WTC11 (cell line): ENCODE results near the gene TCAP. TPM values are rescaled to one million over a fixed set of nuclear protein-coding genes. Genes with fewer than 3 reads are reported as not detected.

Experiments
- ATF1 ChIP-seq: sonication (generic); formaldehyde crosslinking; IDR thresholded peaks from 2 replicates; pipeline ENCODE4 v1.8.1; 2023; ENCODE audit warnings: mild to moderate bottlenecking, moderate library complexity, missing genetic modification reagents
- EMX1 ChIP-seq: fragments of 250-450 bp; sonication (Bioruptor Pico); IDR thresholded peaks from 2 replicates; pipeline ENCODE4 v1.8.0; 2021; ENCODE audit warnings: mild to moderate bottlenecking
- ETV6 ChIP-seq: sonication (generic); formaldehyde crosslinking; IDR thresholded peaks from 2 replicates; pipeline ENCODE4 v1.8.1; 2022; ENCODE audit warnings: mild to moderate bottlenecking, missing genetic modification reagents
- FOXP1 ChIP-seq: sonication (generic); formaldehyde crosslinking; IDR thresholded peaks from 2 replicates; pipeline ENCODE4 v1.8.0; 2022; ENCODE audit warnings: missing genetic modification reagents, mild to moderate bottlenecking, moderate library complexity, borderline replicate concordance
- GTF2I ChIP-seq: fragments of 250-450 bp; sonication (Bioruptor Pico); conservative IDR thresholded peaks from 2 replicates; pipeline ENCODE4 v1.4.0; 2021; ENCODE audit warnings: mild to moderate bottlenecking
- JUN ChIP-seq: sonication (generic); formaldehyde crosslinking; IDR thresholded peaks from 2 replicates; pipeline ENCODE4 v1.8.0; 2023; ENCODE audit warnings: mild to moderate bottlenecking, missing genetic modification reagents
- KAT7 ChIP-seq: sonication (generic); formaldehyde crosslinking; IDR thresholded peaks from 2 replicates; pipeline ENCODE4 v1.8.1; 2023; ENCODE audit warnings: missing genetic modification reagents, mild to moderate bottlenecking, borderline replicate concordance
- MXD4 ChIP-seq: fragments of 250-450 bp; sonication (Bioruptor Pico); IDR thresholded peaks from 2 replicates; pipeline ENCODE4 v1.8.0; 2021; ENCODE audit warnings: mild to moderate bottlenecking, moderate library complexity, borderline replicate concordance
- NR1H2 ChIP-seq: sonication (generic); formaldehyde crosslinking; IDR thresholded peaks from 2 replicates; pipeline ENCODE4 v1.9.0; 2021; ENCODE audit warnings: mild to moderate bottlenecking, moderate library complexity, missing genetic modification reagents
- OVOL2 ChIP-seq: fragments of 250-450 bp; sonication (Bioruptor Pico); IDR thresholded peaks from 2 replicates; pipeline ENCODE4 v1.9.0; 2021; ENCODE audit warnings: mild to moderate bottlenecking, borderline replicate concordance
- PRRX2 ChIP-seq: fragments of 250-450 bp; sonication (Bioruptor Pico); IDR thresholded peaks from 2 replicates; pipeline ENCODE4 v1.8.0; 2021; ENCODE audit warnings: mild to moderate bottlenecking
- RORB ChIP-seq: fragments of 250-450 bp; sonication (Bioruptor Pico); IDR thresholded peaks from 2 replicates; pipeline ENCODE4 v1.9.0; 2021; ENCODE audit warnings: mild to moderate bottlenecking
- TP53 ChIP-seq: sonication (generic); formaldehyde crosslinking; IDR thresholded peaks from 2 replicates; pipeline ENCODE4 v1.8.1; 2023; ENCODE audit warnings: mild to moderate bottlenecking, missing genetic modification reagents
- ZNF121 ChIP-seq: sonication (generic); formaldehyde crosslinking; IDR thresholded peaks from 2 replicates; pipeline ENCODE4 v1.8.0; 2023; ENCODE audit warnings: missing genetic modification reagents
- ZNF138 ChIP-seq: sonication (generic); formaldehyde crosslinking; conservative IDR thresholded peaks from 2 replicates; pipeline ENCODE4 v1.8.1; 2022; ENCODE audit warnings: mild to moderate bottlenecking, moderate library complexity, missing genetic modification reagents
- ZNF232 ChIP-seq: sonication (generic); formaldehyde crosslinking; IDR thresholded peaks from 2 replicates; pipeline ENCODE4 v1.8.0; 2022; ENCODE audit warnings: mild to moderate bottlenecking, missing genetic modification reagents
- ZNF263 ChIP-seq: sonication (generic); formaldehyde crosslinking; IDR thresholded peaks from 2 replicates; pipeline ENCODE4 v1.8.1; 2022; ENCODE audit warnings: low read depth, mild to moderate bottlenecking, moderate library complexity, missing genetic modification reagents
- ZNF416 ChIP-seq: fragments of 250-450 bp; sonication (Bioruptor Pico); IDR thresholded peaks from 2 replicates; pipeline ENCODE4 v1.9.0; 2021; ENCODE audit warnings: mild to moderate bottlenecking, inconsistent platforms
- total RNA-seq: library from RNA; stranded (reverse); gene quantifications from 3 replicates; pipeline ENCODE4 v1.2.3, GENCODE V29; 2021
- TF ChIP-seq, protein P1 (sequence below): fragments of 200-600 bp; IDR thresholded peaks from 2 replicates; pipeline ENCODE4 v1.8.0; 2022; ENCODE audit warnings: antibody characterized with exemption
- TF ChIP-seq, protein P2 (sequence below): sonication (generic); formaldehyde crosslinking; IDR thresholded peaks from 2 replicates; pipeline ENCODE4 v1.8.0; 2022; ENCODE audit warnings: mild to moderate bottlenecking, missing genetic modification reagents
- TF ChIP-seq, protein P3 (sequence below): sonication (generic); formaldehyde crosslinking; conservative IDR thresholded peaks from 2 replicates; pipeline ENCODE4 v1.8.1; 2022; ENCODE audit warnings: mild to moderate bottlenecking, missing genetic modification reagents
- TF ChIP-seq, protein P4 (sequence below): fragments of 250-450 bp; sonication (Bioruptor Pico); IDR thresholded peaks from 2 replicates; pipeline ENCODE4 v1.9.0; 2021; ENCODE audit warnings: mild to moderate bottlenecking
- TF ChIP-seq, protein P5 (sequence below): fragments of 250-450 bp; sonication (Bioruptor Pico); conservative IDR thresholded peaks from 2 replicates; pipeline ENCODE4 v1.9.0; 2021; ENCODE audit warnings: mild to moderate bottlenecking
- TF ChIP-seq, protein P6 (sequence below): fragments of 250-450 bp; sonication (Bioruptor Pico); IDR thresholded peaks from 2 replicates; pipeline ENCODE4 v2.1.2; 2022; ENCODE audit warnings: mild to moderate bottlenecking, moderate library complexity
- TF ChIP-seq, protein P7 (sequence below): sonication (generic); formaldehyde crosslinking; IDR thresholded peaks from 2 replicates; pipeline ENCODE4 v1.8.1; 2022; ENCODE audit warnings: missing genetic modification reagents, borderline replicate concordance
- TF ChIP-seq, protein P8 (sequence below): sonication (generic); formaldehyde crosslinking; IDR thresholded peaks from 2 replicates; pipeline ENCODE4 v1.8.1; 2022; ENCODE audit warnings: mild to moderate bottlenecking, moderate library complexity, missing genetic modification reagents
- TF ChIP-seq, protein P9 (sequence below): fragments of 250-450 bp; sonication (Bioruptor Pico); IDR thresholded peaks from 2 replicates; pipeline ENCODE4 v1.9.0; 2021; ENCODE audit warnings: moderate library complexity, mild to moderate bottlenecking, inconsistent platforms, borderline replicate concordance

TCAP gene
- total RNA-seq, 1 experiment from 2014 or later: 2.9 TPM

DNA sequence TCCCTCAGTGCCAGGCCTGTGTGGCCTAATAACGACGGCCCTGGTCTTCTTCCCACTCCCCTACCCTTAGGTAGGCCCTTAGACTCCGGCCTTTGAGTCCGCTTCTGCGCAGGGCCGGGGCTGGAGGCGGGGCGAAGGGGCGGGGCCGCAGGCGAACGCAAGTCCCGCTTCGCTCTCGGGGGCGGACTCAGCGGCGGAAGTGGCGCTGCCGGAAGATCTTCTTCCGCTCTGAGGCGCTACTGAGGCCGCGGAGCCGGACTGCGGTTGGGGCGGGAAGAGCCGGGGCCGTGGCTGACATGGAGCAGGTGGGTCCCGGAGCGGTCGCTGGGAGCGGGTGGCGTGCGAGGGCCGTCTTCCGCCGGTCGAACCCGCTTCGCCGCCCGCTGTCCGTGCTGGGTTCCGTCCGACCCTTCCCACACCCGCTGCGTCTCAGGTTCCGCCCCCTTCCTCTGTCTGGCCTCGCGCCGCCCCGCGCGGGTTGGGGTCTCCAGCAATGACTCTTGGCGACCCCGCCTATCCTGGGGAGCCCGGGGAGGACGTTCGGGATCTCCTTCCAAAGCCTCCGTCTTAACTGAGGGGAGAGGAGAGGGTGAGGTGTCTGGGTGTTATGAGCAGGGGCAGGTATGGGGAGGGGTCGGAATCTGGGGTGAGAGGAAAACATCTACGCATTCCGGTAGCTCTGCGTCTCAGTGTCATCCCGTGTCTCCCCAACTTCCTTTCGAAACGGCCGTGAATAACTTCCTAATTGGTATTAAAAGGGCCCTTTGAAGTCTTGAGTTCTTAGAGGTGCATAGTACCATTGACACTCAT is 28.0 kb upstream of the TCAP start, which contains the start of gene STARD3 (continued):
- TF ChIP-seq ZNF232 (CRISPR knock-in tag): no peak
- TF ChIP-seq, protein P1, sequence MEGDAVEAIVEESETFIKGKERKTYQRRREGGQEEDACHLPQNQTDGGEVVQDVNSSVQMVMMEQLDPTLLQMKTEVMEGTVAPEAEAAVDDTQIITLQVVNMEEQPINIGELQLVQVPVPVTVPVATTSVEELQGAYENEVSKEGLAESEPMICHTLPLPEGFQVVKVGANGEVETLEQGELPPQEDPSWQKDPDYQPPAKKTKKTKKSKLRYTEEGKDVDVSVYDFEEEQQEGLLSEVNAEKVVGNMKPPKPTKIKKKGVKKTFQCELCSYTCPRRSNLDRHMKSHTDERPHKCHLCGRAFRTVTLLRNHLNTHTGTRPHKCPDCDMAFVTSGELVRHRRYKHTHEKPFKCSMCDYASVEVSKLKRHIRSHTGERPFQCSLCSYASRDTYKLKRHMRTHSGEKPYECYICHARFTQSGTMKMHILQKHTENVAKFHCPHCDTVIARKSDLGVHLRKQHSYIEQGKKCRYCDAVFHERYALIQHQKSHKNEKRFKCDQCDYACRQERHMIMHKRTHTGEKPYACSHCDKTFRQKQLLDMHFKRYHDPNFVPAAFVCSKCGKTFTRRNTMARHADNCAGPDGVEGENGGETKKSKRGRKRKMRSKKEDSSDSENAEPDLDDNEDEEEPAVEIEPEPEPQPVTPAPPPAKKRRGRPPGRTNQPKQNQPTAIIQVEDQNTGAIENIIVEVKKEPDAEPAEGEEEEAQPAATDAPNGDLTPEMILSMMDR: no peak
- no peak for TF ChIP-seq NR1H2 (CRISPR knock-in tag)
- no peak for TF ChIP-seq TP53 (CRISPR knock-in tag)
- TF ChIP-seq RORB: no peak
- peak; percentile 72; the same call in 1 of the 2 replicates for TF ChIP-seq FOXP1 (CRISPR knock-in tag)
- TF ChIP-seq ETV6: peak; percentile 86
- TF ChIP-seq, protein P2, sequence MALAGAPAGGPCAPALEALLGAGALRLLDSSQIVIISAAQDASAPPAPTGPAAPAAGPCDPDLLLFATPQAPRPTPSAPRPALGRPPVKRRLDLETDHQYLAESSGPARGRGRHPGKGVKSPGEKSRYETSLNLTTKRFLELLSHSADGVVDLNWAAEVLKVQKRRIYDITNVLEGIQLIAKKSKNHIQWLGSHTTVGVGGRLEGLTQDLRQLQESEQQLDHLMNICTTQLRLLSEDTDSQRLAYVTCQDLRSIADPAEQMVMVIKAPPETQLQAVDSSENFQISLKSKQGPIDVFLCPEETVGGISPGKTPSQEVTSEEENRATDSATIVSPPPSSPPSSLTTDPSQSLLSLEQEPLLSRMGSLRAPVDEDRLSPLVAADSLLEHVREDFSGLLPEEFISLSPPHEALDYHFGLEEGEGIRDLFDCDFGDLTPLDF (CRISPR knock-in tag): no peak
- TF ChIP-seq, protein P3, sequence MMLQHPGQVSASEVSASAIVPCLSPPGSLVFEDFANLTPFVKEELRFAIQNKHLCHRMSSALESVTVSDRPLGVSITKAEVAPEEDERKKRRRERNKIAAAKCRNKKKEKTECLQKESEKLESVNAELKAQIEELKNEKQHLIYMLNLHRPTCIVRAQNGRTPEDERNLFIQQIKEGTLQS (CRISPR knock-in tag): no peak
- TF ChIP-seq OVOL2: no peak
- TF ChIP-seq ATF1: no peak
- TF ChIP-seq, protein P4, sequence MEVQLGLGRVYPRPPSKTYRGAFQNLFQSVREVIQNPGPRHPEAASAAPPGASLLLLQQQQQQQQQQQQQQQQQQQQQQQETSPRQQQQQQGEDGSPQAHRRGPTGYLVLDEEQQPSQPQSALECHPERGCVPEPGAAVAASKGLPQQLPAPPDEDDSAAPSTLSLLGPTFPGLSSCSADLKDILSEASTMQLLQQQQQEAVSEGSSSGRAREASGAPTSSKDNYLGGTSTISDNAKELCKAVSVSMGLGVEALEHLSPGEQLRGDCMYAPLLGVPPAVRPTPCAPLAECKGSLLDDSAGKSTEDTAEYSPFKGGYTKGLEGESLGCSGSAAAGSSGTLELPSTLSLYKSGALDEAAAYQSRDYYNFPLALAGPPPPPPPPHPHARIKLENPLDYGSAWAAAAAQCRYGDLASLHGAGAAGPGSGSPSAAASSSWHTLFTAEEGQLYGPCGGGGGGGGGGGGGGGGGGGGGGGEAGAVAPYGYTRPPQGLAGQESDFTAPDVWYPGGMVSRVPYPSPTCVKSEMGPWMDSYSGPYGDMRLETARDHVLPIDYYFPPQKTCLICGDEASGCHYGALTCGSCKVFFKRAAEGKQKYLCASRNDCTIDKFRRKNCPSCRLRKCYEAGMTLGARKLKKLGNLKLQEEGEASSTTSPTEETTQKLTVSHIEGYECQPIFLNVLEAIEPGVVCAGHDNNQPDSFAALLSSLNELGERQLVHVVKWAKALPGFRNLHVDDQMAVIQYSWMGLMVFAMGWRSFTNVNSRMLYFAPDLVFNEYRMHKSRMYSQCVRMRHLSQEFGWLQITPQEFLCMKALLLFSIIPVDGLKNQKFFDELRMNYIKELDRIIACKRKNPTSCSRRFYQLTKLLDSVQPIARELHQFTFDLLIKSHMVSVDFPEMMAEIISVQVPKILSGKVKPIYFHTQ (CRISPR knock-in tag): no peak
- TF ChIP-seq JUN (CRISPR knock-in tag): no peak
- TF ChIP-seq, protein P5, sequence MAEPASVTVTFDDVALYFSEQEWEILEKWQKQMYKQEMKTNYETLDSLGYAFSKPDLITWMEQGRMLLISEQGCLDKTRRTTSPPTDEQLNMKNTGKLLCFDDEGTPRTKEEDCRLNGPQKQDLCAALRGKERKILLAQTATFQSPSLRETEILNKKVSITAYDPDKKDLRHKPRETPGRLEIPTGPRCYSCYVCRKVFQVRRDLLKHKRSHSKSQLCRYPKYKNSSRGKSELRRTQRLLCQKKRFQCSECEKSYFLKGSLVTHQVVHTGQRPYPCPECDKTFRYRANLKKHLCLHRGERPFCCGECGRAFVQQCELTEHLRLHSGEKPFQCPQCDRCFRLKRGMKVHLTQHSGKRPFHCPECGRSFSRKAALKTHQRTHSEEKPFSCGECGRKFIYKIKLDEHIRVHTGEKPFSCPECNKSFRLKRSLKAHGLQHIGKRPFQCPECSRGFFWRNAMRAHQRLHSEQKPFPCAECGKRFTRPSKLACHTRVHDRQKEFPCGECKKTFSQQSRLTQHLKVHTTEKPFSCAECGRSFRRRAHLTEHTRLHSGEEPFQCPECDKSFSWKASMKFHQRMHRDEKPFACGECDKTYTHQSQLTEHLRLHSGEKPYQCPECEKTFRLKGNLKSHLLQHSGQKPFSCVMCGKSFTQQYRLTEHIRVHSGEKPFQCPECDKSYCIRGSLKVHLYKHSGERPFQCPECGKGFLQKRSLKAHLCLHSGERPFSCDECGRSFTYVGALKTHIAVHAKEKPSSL (CRISPR knock-in tag): no peak
- TF ChIP-seq, protein P6, sequence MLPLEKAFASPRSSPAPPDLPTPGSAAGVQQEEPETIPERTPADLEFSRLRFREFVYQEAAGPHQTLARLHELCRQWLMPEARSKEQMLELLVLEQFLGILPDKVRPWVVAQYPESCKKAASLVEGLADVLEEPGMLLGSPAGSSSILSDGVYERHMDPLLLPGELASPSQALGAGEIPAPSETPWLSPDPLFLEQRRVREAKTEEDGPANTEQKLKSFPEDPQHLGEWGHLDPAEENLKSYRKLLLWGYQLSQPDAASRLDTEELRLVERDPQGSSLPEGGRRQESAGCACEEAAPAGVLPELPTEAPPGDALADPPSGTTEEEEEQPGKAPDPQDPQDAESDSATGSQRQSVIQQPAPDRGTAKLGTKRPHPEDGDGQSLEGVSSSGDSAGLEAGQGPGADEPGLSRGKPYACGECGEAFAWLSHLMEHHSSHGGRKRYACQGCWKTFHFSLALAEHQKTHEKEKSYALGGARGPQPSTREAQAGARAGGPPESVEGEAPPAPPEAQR (CRISPR knock-in tag): no peak
- no peak for TF ChIP-seq ZNF121 (CRISPR knock-in tag)
- TF ChIP-seq, protein P7, sequence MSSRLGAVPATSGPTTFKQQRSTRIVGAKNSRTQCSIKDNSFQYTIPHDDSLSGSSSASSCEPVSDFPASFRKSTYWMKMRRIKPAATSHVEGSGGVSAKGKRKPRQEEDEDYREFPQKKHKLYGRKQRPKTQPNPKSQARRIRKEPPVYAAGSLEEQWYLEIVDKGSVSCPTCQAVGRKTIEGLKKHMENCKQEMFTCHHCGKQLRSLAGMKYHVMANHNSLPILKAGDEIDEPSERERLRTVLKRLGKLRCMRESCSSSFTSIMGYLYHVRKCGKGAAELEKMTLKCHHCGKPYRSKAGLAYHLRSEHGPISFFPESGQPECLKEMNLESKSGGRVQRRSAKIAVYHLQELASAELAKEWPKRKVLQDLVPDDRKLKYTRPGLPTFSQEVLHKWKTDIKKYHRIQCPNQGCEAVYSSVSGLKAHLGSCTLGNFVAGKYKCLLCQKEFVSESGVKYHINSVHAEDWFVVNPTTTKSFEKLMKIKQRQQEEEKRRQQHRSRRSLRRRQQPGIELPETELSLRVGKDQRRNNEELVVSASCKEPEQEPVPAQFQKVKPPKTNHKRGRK (CRISPR knock-in tag): no peak
- TF ChIP-seq KAT7 (CRISPR knock-in tag): no peak
- no peak for TF ChIP-seq ZNF138 (CRISPR knock-in tag)
- no peak for TF ChIP-seq PRRX2 (CRISPR knock-in tag)
- TF ChIP-seq ZNF416: 0 out of 2 replicates have a peak, but pooled peaks have one; percentile 15
- TF ChIP-seq, protein P8, sequence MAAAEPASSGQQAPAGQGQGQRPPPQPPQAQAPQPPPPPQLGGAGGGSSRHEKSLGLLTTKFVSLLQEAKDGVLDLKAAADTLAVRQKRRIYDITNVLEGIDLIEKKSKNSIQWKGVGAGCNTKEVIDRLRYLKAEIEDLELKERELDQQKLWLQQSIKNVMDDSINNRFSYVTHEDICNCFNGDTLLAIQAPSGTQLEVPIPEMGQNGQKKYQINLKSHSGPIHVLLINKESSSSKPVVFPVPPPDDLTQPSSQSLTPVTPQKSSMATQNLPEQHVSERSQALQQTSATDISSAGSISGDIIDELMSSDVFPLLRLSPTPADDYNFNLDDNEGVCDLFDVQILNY (CRISPR knock-in tag): no peak; the same call in 1 of the 2 replicates
- TF ChIP-seq, protein P9, sequence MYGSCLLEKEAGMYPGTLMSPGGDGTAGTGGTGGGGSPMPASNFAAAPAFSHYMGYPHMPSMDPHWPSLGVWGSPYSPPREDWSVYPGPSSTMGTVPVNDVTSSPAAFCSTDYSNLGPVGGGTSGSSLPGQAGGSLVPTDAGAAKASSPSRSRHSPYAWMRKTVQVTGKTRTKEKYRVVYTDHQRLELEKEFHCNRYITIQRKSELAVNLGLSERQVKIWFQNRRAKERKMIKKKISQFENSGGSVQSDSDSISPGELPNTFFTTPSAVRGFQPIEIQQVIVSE: no peak
- no peak for TF ChIP-seq ZNF263 (CRISPR knock-in tag)
- TF ChIP-seq GTF2I (CRISPR knock-in tag): no peak
- TF ChIP-seq MXD4 (CRISPR knock-in tag): no peak
- no peak for TF ChIP-seq EMX1
